Head of caudate nucleus (tissue), 42 donors: Measurements from ENCODE around the gene IFT27.
A peak's percentile ranks its signal among the peaks of the same experiment; 100 is the strongest.

Experiments used
- DNase-seq, 42 donors: peaks; one replicate each; pipeline versions ENCODE4 v3.0.0 to v3.0.0-alpha.2; 2020 to 2021; ENCODE audit warnings: mixed read lengths in 7 of 42
- intact Hi-C: fragments of 100-400 bp; cut with DNase I; formaldehyde crosslinking; loops from one replicate; pipeline ENCODE4 v1.15.0; 2022

The IFT27 gene, protein sequence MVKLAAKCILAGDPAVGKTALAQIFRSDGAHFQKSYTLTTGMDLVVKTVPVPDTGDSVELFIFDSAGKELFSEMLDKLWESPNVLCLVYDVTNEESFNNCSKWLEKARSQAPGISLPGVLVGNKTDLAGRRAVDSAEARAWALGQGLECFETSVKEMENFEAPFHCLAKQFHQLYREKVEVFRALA

DNA sequence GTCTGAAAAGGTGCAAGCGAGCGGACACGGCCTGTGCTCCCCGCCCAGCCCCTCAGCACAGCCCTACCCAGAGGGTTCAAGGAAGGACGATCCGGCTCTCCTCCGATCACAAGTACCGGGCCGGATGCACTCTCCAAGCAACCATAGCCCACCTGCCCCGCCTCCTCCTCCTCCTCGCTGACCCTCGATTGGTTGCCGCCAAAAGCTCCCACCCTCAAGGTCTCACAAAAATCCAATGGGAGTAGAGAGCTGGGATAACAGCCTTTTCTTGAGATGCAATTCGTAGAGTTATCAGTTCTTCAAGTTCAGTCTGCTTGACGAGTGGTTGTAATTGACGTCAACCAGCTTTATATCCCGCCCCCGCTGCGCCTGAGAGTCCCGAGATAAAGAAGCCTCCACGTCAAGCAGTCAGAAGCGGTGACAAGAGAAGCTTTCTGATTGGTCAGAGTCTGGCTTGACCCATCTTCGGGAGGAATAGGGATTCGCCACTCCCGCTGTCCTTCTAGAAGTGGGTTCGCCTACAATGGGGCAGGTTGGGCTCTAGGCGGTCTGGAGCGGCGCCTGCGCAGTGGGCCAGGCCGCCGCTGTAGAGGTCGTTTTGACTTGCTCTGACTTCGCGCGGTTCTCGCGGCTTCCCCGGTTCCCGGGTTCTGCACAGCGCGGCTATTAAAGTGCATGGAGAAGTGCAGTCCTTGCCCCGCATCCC is at the start of gene IFT27:
Gene IFT27 (minus strand): TSS at position 156 of the 706 bp plus-strand sequence. CDS start 412 bp downstream, outside the sequence.
- intact Hi-C loops, result loop anchor here (10.0 kb wide), 1 partner anchor 419 kb away; no protein-coding TSS in a partner anchor
- peak; percentile 95 to 100 (median 100) for DNase-seq

DNA sequence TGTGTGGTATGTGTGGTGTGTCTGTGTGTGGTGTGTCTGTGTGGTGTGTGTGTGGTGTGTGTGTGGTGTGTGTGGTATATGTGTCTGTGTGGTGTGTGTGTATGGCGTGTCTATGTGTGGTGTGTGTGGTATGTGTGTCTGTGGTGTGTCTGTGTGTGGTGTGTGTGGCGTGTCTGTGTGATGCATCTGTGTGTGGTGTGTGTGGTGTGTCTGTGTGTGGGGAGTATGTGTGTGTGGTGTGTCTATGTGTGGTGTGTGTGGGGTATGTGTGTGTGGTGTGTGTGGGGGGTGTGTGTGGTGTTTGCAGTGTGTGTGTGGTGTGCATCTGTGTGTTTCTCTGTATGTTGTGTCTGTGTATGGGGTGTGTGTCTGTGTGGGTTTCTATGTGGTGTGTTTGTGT is 48.7 kb upstream of the IFT27 start:
- no peak for DNase-seq
- intact Hi-C loops, result no loop called here

DNA sequence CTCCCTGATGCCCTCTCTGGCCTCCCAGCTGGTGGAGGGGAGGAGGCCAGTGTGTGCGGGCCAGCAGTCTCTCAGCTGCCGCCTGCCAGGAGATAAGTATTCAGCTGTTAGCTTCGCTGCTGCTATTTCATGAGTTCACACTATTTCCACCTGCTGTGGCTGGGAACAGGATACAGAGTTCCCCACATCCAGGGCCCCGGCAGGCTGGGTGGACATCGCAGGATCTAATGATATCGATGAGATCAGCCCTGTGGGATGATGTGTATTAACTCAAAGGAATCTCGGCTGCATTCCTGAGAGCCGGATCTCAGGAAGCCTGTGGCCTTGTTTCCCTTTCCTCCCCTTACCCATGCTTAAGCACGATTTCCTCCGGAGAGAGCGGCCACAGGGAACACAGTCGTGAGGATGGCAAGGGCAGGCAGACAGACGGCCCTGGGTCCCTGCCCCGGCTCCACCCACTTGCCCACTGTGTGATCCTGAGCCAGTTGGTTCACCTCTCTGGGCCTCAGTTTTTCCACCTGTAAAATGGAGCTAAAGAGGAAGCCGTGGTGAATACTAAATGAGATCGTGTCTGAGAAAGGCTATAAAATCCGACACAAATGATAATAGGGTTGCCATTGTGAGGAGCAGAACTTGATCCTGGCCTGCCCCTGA is 47.4 kb upstream of the IFT27 start:
- DNase-seq, result no peak
- intact Hi-C loops, result no loop called here

DNA sequence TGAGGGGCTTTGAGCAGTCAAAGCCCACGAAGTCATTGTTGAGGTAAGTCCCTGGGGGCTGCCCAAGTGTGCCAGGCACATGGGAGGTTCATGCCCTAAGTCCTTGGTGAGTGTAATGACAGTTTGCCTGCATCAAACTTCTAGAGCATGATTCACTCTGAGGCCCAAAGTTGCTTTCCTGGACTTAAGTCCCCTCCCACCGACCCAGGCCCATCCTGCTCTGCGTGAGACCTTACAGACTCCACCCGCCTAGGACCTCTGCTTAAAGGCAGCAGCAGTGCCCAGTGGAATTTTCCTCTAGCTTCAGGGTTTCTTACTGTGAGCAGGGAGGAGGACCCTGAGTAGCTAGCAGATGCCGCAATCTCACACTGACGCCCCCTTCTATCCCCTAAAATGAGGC is 46.7 kb upstream of the IFT27 start:
- intact Hi-C loops, result no loop called here

DNA sequence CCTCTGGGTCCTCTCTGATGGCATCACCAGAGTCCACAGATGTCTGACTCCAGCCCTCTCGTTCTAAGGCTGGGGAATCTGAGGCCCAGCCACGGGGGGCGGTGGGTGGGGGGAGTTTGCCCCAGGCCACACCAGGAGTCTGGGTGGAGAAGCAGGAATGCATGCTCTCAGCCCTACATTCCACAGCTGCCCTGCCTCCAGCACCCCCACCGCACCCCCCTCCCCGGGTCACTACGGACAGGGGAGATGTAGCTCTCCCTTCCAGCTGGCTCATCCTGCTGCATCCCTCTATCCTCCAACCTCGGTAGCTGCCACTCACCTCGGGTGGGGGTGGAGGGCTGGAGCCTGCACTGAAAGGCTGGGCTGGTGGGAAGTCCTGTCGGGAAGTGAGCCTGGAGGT is 43.2 kb upstream of the IFT27 start:
- no peak for DNase-seq
- intact Hi-C loops, result no loop called here

More for the DNA sequence above, 46.7 kb upstream of the IFT27 start:
- no peak for DNase-seq

DNA sequence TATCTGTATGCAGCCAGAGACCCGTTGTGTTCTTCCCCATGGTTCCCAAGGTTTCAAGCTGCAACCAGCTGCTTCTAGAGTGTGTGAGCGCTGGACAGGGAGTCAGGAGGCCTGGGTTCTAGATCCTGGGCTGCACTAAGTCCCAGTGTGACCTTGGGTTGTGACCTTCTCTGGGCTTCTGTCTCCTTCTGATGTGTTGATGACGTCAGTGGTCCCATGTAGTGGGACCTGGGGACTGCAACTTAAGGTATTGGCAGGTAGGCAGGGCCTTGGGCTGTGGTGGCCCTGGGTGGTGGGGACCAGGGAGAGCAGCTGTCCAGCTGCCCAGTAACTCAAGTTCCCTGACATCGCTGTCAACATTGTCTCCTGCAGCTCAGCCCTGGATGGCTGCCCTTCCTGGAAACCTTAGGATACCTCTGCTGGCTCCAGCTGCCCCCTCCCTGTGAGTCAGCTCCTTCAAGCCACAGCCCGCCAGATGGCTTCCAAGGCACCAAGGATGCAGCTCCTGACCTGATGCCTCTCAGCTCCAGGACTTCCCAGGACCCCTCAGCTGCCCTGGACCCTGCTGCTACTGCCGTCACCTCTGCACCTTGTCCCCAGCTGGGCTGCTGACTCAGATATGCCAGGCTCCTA is 42.2 kb upstream of the IFT27 start:
- intact Hi-C loops, result no loop called here
- no peak for DNase-seq

DNA sequence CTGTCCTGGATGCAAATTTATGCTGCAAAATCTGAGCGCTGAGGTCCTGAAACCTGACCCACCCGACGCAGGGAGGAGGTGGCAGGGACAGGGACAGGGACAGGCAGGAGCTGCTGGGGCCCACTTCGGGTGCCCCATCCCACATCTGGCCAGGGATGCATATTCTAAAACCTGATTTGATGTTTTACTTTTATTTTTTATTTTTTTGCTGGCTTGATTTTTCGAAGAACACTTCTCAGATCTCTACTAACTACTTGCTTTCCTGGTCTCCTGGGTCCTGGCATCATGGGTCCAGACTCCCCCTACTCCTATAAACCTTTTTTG is 41.6 kb upstream of the IFT27 start:
- no peak for DNase-seq
- intact Hi-C loops, result no loop called here

DNA sequence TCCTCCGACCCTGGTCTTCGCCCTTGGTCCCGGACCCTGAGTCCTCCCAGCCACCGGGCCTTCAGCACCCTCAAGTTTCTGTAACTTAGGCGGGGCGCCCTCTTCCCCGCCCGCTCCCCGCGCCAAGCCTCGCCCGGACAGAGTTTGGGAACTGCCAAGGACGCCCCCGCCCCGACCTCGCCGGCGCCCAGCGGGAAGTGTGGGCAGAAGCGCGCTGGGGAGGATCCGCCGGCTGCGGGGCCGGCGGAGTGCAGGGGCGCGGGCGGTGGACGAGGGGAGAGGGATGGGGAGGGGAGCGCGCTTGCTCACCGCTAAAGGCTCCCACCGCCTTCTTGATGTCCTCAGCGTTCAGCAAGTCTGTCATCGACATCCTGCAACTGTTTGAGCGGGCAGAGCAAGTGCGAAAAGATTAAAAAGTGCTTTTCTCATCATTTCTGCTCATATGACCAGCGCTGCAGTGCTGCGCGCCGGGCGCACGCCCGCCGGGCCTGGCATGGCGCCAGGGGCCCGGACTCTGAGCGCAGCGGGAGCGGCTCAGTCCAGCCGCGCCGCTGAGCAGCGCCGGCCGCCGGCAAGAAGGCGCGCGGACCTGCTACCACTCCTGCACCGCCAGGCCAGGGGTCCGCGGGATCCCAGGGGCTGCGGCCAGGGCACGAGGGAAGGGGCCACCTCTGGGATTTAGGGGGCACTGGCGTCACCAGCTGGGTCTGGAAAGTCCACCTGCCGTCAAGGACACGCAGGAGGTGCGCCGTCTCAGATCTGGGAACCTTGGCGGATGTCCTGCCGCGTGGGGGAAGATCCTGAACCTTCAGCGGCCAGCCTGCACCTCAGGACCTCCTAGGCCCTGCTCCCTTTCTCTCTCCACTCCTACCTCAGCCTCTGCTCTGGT is 41.0 kb upstream of the IFT27 start, which contains the start of gene PVALB:
Gene PVALB (minus strand): TSS at position 400 of the 889 bp plus-strand sequence. CDS start 30 bp downstream, at position 370.
- peak in 8 of 42 donors; percentile 3 to 38 (median 9) for DNase-seq
- intact Hi-C loops, result no loop called here

DNA sequence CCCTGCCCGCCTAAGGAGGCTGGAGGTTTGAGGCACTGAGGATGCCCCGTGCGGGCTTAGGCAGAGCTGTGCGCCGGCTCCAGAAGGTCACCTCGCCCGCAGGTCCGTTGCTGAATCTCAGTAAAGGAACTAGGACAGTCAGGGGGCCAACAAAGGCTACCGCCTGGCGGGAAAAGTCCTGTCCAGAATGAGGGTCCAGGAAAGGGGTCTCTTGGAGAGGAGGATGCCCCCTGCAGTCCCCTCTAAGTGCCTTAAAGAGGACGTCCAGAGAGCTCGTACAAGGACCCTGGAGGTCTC is 40.4 kb upstream of the IFT27 start:
- DNase-seq, result no peak
- intact Hi-C loops, result no loop called here

DNA sequence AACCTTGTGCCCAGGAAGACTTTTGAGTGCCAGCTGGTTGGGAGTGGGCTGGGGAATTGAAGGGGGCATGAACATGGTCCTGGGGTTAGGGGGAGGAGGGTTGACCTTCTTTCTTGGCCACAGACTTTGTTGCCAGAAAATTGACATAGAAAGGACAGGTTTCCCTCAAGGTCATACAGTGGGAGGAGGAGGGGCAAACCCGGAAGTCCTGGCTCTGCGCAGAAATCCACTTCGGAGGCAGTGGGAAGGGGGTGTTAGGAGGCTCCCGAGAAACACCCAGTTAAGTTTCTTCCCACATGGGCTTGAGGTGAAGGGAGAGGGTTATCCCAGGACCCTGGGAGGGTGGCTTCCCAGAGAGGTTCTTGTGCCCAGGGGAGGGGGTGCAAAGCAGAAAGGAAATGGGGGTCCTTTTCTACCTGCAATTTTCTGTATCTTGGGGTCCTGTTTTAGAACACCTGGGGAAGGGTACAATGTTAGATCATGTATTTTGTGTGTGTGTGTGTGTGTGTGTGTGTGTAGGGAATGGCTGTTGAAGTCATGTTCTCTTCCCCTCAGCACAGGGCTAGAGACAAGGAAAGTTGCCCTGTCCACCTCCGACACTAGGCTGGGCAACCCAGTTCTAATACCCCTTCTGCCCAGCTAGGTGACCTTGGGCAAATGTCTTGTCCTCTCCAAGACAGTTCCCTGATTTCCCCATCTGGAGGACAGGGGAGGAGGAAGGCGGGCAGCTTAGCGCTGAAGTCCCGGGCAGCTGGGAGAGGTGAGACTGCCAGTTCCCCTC is 39.8 kb upstream of the IFT27 start:
- no peak for DNase-seq
- intact Hi-C loops, result no loop called here

DNA sequence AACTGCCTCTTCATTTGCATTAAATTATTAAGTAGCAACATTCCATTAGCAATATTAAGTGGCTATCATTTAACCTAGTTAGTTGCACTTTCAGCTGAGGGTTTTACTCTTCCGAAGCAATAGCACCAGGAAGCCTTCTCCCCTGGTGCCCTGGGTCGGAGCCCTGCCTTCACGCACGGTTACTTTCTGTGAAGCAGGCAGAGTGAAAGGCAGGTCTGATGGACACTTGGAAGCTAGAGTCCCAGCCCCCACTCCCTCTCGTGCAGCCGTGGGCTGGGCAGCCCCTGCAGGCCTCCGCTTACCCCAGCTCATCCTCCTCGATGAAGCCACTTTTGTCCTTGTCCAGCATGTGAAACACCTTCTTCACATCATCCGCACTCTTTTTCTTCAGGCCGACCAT is 38.9 kb upstream of the IFT27 start:
- intact Hi-C loops, result no loop called here
- DNase-seq, result no peak

DNA sequence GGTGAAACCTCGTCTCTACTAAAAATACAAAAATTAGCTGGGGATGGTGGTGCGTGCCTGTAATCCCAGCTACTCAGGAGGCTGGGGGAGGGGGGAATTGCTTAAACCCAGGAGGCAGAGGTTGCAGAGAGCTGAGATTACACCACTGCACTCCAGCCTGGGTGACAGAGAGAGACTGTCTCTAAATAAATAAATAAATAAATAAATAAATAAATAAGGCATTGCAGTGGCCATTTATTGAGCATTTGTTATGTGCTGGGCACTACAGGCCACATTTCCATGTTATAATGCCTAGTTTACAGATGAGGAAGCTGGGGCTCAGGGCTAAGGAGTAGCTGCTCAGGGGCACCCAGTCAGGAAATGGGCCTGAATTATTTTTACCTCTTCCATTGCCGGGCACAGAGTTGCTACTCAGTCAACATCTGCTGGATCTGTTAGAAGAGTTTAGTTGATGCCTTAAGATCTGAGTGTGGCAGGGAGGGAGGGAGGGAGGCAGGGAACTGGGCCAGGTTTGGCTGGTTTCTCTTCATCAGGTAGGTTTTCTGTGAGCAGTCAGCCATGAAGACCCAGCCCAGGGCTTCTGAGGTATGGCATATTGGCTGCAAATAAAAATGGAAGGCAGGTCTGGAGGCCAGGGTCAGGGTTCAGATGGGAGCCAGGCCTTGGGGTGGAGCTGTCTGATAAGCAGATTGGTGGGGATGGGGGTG is 35.3 kb upstream of the IFT27 start:
- intact Hi-C loops, result no loop called here
- no peak for DNase-seq

DNA sequence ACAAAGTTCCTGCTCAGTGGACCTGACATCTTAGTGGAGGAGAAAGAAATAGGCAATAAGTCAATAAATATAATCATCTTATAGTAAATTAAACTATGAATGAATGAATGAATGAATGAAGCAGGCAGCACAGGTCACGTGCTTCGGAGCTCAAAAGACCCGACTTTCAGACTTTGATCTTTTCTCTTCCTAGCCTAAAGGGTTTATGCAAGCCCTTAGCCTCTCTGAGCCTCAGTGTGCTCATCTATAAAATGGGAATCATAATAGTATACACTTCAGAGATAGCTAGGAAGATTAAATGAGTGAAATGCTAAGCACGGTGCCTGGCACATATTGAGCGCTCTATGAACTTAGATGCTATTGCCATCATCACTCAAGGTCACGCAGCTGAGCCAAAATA is 33.4 kb upstream of the IFT27 start:
- no peak for DNase-seq

DNA sequence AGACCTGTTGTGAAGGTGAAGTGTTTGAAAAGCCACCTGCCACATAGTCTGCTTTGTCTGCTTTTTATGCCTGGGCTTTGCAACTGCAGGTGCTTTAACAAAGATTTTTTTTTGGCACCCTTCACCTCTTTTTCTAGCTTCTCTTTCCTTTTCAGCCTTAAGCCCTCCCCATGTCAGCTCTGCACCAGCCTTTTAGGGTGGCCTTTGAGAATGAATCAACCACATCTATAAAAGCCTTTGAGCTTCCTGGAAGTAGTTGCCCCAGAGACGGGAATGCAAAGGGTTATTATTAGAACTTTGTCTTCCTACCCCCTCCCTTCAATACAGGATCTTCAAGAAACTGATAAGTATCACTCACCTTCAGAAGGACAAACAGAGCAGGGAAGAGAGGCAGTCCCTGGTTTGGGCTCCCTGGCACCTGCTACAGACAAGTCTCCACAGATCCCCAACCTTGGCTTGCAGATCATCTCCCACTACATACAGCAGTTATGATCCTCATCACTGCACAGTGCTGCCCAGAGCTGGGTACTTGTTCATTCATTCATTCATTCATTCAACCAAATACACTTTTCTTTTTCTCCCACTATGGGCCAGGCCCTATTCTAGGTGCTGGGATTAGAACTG is 32.9 kb upstream of the IFT27 start:
- intact Hi-C loops, result no loop called here

More for the DNA sequence above, 33.4 kb upstream of the IFT27 start:
- intact Hi-C loops, result no loop called here

DNA sequence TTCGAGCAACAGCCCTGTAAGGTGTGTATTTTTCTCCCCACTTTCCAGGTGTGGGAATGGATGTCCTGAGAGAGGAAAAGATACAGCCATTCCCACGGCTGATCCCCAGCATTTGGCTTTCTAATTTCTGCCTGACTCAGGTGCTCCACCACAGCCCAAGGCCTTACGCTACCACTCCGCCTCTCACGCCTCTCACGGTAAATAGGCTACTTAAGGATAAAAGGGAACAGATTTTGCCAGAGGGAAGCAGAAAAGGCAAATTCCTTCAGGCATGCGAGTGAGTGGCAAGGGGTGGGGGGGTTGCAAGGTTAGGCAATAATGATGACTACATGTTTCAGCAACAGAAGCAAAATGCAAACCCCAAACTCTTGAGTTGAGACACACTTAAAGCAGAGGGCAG is 31.7 kb upstream of the IFT27 start:
- no peak for DNase-seq
- intact Hi-C loops, result no loop called here

More for the DNA sequence above, 32.9 kb upstream of the IFT27 start:
- no peak for DNase-seq

DNA sequence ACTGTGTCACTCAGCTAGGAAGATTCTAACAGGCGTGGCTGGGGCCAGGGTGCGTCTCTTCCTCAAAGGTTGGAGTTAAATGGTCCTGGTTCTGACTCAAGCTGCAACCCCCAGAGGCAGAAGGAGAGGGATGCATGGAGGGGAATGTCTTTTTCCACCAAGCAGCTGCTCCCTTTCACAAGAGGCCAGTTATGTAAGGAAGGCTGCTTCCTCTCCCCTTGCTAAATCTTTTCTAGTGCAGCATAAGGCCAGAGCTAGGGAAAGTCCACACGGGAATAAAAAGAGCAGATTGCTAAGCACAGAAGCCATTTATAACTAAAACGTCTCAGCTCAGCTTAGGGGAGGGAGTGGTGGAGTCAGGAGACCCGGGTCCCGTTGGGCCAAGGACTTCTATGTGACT is 30.9 kb upstream of the IFT27 start:
- intact Hi-C loops, result no loop called here
- no peak for DNase-seq

DNA sequence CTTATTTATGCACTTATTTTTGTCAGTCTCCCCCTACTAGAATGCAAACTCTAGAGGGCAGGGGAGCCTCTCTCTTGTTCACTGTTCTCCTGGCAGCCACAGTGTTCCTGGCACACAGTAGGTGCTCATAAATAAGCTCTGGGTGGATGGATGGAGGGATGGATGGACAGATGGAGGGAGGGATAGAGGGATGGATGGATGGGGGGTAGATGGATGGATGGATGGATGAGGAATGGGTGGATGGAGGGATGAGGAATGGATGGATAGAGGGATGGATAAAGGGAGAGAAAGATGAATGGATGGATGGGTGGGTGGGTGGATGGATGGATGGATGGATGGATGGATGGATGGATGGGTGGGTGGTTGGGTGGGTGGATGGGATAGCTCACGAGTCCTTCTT is 27.4 kb upstream of the IFT27 start:
- DNase-seq, result no peak
- intact Hi-C loops, result no loop called here
